ENCODE data around the gene PIP5K1C. TPM values are rescaled to one million over a fixed set of nuclear protein-coding genes. Genes with fewer than 3 reads are reported as not detected.

PIP5K1C gene
- polyA plus RNA-seq, 1 donor (not counting 4 experiments of a cell fraction or from before 2014, with no cell fraction given): 3.6 TPM

DNA sequence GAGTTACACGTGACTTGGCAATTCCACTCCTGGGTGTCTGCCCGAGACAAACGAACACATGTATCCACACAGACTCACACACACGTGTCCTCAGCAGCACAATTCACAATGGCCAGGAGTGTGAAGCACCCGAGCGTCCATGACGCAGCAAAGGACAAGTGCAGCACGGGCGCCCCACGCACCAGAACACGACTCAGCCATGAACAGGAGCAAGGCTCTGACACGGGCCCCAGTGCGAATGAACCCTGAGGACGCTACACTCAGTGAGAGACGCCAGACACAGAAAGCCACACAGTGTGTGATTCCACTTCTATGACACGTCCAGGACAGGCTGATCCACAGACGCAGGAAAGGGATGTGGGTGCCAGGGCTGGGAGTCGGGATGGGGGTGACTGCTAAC lies 36.4 kb downstream of the PIP5K1C start:
- Histone ChIP-seq H3K27me3 (ENCODE audit: control insufficient read depth, extremely low read depth, insufficient read depth, low read length) (no peaks in the 10 kb centered on the region), H3K9ac (ENCODE audit: control insufficient read depth, extremely low read depth, insufficient read depth, low read length) (no peak overlapping the region), H3K4me3 (ENCODE audit: control insufficient read depth in 2 of 3, extremely low read depth in 1 of 3, insufficient read depth in 2 of 3, low read depth in 1 of 3, low read length in 3 of 3) (no peak overlapping the region), H3K79me2 (ENCODE audit: control insufficient read depth, insufficient read depth, low read length) (no peaks in the 10 kb centered on the region), H3K4me1 (ENCODE audit: control insufficient read depth, extremely low read depth, insufficient read depth, low read length) (peaks cover 3% of the 10 kb centered on the region), H3K4me2 (ENCODE audit: control insufficient read depth, extremely low read depth, insufficient read depth, low read depth, low read length) (no peak overlapping the region), H3K27ac (ENCODE audit: control insufficient read depth, insufficient read depth, low read length) (no peak overlapping the region), H2AFZ (ENCODE audit: control insufficient read depth, low read length) (no peak overlapping the region), H3K9me3 (ENCODE audit: control insufficient read depth, low read depth, low read length) (no peaks in the 10 kb centered on the region), H4K20me1 (ENCODE audit: control insufficient read depth, extremely low read depth, insufficient read depth, low read length) (peaks cover 6% of the 10 kb centered on the region), H3K9me1 (ENCODE audit: control insufficient read depth, extremely low read depth, insufficient read depth, low read length) (no peaks in the 10 kb centered on the region), H3K36me3 (ENCODE audit: control insufficient read depth in 2 of 2, extremely low read depth in 1 of 2, insufficient read depth in 2 of 2, low read length in 2 of 2) (peaks cover 4 to 12% of the 10 kb centered on the region in 2 experiments)
- no peak for DNase-seq (ENCODE audit: low read depth, low spot score)
- dilution Hi-C loops (cut with MboI; ENCODE audit: extremely low pct_ligation_motif_present, low sequenced_read_pairs): no loop called here
- no peak for TF ChIP-seq EZH2 (IDR thresholded peaks at IDR 0.05; ENCODE audit: low read length)
- TF ChIP-seq, protein P1, sequence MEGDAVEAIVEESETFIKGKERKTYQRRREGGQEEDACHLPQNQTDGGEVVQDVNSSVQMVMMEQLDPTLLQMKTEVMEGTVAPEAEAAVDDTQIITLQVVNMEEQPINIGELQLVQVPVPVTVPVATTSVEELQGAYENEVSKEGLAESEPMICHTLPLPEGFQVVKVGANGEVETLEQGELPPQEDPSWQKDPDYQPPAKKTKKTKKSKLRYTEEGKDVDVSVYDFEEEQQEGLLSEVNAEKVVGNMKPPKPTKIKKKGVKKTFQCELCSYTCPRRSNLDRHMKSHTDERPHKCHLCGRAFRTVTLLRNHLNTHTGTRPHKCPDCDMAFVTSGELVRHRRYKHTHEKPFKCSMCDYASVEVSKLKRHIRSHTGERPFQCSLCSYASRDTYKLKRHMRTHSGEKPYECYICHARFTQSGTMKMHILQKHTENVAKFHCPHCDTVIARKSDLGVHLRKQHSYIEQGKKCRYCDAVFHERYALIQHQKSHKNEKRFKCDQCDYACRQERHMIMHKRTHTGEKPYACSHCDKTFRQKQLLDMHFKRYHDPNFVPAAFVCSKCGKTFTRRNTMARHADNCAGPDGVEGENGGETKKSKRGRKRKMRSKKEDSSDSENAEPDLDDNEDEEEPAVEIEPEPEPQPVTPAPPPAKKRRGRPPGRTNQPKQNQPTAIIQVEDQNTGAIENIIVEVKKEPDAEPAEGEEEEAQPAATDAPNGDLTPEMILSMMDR (optimal IDR thresholded peaks at IDR 0.05 in 1 of 3, IDR thresholded peaks at IDR 0.05 in 1 of 3, conservative IDR thresholded peaks at IDR 0.05 in 1 of 3; ENCODE audit: extremely low read depth in 1 of 3, insufficient read depth in 2 of 3, low read length in 3 of 3): no peak
- FAIRE-seq: no peak

DNA sequence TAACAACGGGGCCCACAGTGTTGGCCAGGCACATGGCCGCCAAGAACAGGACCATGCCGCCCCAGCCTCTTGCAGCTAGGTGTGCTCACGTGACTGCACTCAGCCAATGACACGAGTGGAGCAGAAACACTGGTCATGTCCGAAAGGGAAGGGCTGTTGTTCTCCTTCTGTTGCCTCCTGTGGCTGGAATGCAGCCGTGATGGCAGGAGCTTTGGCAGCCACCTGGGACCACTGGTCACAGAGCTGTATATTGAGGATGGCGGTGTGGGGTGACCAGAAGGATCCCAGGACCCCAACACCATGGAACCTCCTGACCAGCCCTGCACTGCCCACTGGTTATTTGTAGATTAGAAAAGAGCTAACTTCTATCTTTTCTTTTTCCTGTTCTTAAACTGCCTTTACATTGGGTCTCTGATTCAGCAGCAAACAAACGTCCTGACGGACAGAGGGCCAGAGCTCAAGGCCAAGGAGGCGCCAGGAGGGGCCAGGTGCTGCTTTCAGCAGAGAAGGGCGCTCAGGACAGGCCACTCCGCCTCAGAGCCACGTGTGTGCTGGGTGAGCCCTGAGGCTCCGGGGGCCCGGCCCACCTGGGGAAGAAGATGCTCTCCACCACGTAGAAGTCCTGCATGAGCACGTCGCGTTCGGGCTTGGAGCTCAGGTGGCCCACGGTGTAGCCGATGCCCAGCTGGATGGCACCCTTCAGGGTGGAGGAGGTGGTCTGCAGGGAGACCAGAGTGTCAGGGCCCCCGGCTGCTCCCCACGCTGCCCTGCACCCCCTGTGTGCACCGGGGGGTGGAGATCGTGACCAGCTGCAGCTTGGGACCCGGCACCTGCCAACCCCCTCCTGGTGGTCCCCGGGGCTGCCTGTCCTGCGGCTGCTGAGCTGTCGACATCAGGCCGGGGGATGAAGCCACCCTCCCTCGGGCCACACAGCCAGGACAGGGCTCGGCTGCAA lies 38.7 kb downstream of the PIP5K1C start:
- Histone ChIP-seq H3K9me3 (ENCODE audit: control insufficient read depth, low read depth, low read length) (no peaks in the 10 kb centered on the region), H3K36me3 (ENCODE audit: control insufficient read depth in 2 of 2, extremely low read depth in 1 of 2, insufficient read depth in 2 of 2, low read length in 2 of 2) (peaks cover 4 to 23% of the 10 kb centered on the region in 2 experiments), H3K27ac (ENCODE audit: control insufficient read depth, insufficient read depth, low read length) (no peak overlapping the region), H3K4me3 (ENCODE audit: control insufficient read depth in 2 of 3, extremely low read depth in 1 of 3, insufficient read depth in 2 of 3, low read depth in 1 of 3, low read length in 3 of 3) (no peak overlapping the region), H3K9me1 (ENCODE audit: control insufficient read depth, extremely low read depth, insufficient read depth, low read length) (no peaks in the 10 kb centered on the region), H4K20me1 (ENCODE audit: control insufficient read depth, extremely low read depth, insufficient read depth, low read length) (peaks cover 4% of the 10 kb centered on the region), H3K4me2 (ENCODE audit: control insufficient read depth, extremely low read depth, insufficient read depth, low read depth, low read length) (no peak overlapping the region), H3K4me1 (ENCODE audit: control insufficient read depth, extremely low read depth, insufficient read depth, low read length) (no peaks in the 10 kb centered on the region), H3K9ac (ENCODE audit: control insufficient read depth, extremely low read depth, insufficient read depth, low read length) (no peak overlapping the region), H2AFZ (ENCODE audit: control insufficient read depth, low read length) (no peak overlapping the region), H3K27me3 (ENCODE audit: control insufficient read depth, extremely low read depth, insufficient read depth, low read length) (no peaks in the 10 kb centered on the region), H3K79me2 (ENCODE audit: control insufficient read depth, insufficient read depth, low read length) (no peaks in the 10 kb centered on the region)
- dilution Hi-C loops (cut with MboI; ENCODE audit: extremely low pct_ligation_motif_present, low sequenced_read_pairs): no loop called here
- no peak for TF ChIP-seq EZH2 (IDR thresholded peaks at IDR 0.05; ENCODE audit: low read length)
- TF ChIP-seq, protein P1 (optimal IDR thresholded peaks at IDR 0.05 in 1 of 3, IDR thresholded peaks at IDR 0.05 in 1 of 3, conservative IDR thresholded peaks at IDR 0.05 in 1 of 3; ENCODE audit: extremely low read depth in 1 of 3, insufficient read depth in 2 of 3, low read length in 3 of 3): no peak
- DNase-seq (ENCODE audit: low read depth, low spot score): no peak
- FAIRE-seq: no peak

Data from keratinocyte (primary cell).